ENCODE measurements around the gene TRIM47.
"Not testable (repeated sequence)": the region's sequence is repeated elsewhere in the genome, so short reads cannot be mapped to it uniquely, and the experiment has no call there.

The TRIM47 gene

GRCh38 chr17:75891022-75891604, 12.7 kb upstream of the TRIM47 start:
- DNase-seq: no peak

GRCh38 chr17:75889454-75889853, 11.1 kb upstream of the TRIM47 start:
- DNase-seq: no peak

DNA sequence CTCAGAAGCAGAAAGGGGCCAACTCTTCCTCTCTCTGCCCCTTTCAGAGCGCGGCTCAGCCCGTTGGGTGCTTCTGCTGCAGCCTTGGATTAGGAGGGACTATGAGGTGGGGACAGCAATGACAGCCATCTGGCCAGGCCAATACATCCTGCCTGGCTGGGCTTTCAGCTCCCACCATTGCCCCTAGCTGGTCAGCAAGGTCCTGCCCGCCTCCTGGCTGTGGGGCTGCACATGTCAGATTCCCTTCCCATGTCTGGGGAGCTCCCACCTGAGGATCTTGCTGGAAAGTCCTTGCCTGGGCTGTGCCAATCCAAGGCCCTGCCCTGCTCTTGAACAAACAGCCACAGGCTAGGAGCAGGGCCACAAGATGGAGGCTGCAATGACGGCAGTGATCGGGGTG, 10.1 kb upstream of the TRIM47 start:
- no peak for DNase-seq

DNA sequence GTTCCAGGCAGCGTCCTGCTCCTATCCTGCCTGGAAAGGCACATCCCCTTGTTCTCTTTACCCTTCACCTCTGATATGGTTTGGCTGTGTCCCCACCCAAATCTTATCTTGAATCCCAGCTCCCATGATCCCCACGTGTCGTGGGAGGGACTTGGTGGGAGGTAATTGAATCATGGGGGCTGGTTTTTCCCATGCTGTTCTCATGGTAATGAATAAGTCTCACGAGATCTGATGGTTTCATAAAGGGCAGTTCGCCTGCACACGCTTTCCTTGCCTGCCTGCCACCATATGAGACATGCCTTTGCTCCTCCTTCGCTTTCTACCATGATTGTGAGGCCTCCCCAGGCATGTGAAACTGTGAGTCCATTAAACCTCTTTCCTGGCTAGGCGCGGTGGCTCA, 7.5 kb upstream of the TRIM47 start:
- not testable (repeated sequence) for DNase-seq

GRCh38 chr17:75885431-75885830, 7.0 kb upstream of the TRIM47 start:
- no peak for DNase-seq

DNA sequence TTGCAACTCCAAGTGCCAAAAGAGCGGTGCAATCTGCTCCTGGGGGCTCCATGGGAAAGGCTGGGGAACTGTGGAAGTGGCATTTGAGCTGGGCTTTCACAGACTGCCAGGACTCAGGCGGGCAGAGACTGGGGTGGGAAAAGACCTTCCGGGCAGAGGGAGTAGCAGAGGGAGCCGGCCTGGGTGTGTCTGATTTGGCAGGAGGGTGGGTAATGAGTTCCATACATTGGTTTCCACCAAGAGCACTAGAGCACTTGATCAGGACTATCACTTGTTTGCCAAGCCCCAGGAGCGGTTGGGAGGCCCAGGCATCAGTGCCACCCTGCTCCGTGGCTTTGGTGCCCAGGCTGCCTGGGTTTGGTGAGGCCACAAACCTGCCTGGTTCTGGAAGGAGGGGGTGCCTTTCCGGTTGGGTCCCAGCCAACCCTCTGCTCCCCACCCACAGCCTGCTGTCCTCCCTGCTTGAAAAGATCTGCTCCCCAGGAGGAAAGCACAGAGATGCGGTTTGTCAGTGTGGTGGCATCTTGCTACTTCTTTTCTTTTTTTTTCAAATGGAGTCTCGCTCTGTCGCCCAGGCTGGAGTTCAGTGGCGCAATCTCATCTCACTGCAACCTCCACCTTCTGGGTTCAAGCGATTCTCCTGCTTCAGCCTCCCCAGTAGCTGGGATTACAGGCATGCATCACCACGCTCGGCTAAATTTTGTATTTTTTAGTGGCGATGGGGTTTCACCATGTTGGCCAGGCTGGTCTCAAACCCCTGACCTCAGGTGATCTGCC, 3.5 kb upstream of the TRIM47 start:
- DNase-seq: no peak

DNA sequence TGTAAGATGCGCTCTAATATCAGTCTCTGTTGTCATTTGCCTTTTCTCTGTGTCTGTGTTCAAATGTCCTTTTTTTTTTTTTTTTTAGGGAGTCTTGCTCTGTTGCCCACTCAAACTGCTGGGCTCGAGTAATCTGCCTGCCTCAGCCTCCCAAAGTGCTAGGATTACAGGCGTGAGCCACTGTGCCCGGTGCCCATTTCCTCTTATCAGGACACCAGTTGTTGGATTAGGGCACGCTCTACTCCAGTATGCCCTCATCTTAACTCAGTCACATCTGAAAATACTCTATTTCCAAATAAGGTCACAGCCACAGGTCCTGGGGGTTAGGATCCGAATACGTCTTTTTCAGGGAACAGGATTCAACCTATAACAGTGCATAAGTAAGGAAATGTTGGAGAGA, 1.9 kb upstream of the TRIM47 start:
- DNase-seq: no peak

GRCh38 chr17:75877752-75878173, 618 bp downstream of the TRIM47 start:
- peak in 1 of 2 experiments; percentile 52 for DNase-seq

DNA sequence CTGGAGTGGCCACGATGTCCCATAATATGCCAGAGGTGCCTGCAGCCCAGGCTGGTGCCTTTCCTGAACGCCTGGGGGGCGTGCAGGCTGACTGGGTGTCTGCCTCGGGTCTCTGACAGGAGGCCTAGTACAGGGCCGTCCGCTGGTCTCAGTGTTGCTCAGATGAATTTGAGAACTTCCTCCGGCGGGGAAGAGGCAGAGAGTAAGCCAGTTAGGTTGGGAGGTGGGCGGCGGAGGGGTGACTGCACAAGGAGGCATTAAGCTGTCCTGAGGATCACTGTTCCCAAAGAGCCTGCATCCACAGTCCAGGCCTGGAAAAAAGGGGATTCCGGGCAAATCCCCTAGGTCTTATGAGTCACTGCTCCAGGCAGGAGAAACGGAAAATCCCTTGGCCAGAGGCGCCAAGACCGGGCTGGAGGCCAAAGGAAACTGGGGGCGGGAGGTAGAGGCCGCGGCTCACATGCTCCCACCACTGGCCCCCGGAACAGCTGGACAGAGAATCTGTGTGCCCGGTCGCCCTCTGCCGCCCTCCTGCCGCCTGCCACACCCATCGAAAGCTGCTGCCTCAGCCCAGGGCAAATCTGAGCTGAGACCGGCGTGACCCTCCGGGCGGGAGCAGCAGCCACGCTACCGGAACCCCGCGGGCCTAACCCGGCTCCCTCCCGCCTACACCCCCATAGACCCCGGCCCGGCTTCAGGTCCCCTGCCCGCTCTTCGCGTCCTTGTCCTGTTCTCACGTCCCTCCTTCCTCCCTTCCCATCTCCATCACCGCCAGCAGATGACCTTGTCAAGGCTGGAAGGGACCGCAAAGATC, 1.2 kb downstream of the TRIM47 start:
- DNase-seq: peak; percentile 71 to 92

GRCh38 chr17:75876190-75876937, 2.0 kb downstream of the TRIM47 start:
- peak in 1 of 2 experiments; percentile 39 for DNase-seq

DNA sequence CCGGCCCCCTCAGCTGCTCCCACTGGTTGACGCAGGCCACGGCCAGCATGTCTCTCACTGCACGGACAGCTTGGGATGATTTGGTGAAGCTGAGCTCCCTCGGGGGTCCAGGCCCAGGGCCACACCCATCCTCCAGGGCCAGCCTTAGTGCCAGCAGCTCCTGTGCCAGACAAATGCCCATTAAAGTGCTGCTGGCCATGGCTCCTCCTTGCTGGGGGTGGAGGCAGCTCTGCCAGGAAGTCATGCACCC, 2.5 kb downstream of the TRIM47 start:
- DNase-seq: peak in 1 of 2 experiments; percentile 42

DNA sequence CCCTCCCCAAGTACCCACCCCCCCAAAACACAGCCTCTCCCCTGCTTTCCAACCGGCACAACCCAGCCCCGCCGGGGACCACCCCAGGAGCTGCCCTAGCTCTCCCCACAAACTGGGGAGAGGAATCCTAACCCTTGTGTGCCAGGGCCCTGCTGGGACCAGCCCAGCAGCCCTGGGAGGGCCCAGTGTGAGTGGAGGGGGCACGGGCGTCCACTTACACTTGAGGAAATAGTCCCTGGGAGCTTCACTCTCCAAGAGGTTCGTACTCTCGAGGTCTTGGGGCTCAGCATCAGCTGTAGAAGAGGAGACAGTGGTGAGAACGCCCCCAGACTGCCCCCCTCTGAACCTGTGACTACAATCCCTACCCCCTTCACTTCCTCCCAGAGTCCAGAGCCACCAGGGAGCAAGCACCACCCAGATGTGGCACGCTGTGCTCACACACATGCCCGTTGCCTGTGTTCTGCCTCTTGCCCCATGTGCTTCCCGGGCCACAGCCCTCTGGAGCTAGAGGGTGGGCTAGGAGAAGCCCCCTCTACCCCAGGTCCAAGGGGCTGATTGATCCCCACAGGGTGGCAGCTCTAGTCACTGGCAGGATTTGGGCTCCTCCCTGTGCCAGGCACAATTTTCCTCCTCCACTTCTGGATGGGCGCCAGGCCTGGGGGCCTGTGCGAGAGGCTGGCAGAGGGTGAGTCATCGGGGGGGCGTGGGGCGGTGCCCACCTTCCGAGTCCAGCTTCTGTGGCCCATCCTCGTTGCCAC, 3.0 kb downstream of the TRIM47 start:
- DNase-seq: peak in 1 of 2 experiments; percentile 42

- no peak for DNase-seq
These were observed 3.8 kb downstream of the TRIM47 start for GRCh38 chr17:75874323-75875181.

DNA sequence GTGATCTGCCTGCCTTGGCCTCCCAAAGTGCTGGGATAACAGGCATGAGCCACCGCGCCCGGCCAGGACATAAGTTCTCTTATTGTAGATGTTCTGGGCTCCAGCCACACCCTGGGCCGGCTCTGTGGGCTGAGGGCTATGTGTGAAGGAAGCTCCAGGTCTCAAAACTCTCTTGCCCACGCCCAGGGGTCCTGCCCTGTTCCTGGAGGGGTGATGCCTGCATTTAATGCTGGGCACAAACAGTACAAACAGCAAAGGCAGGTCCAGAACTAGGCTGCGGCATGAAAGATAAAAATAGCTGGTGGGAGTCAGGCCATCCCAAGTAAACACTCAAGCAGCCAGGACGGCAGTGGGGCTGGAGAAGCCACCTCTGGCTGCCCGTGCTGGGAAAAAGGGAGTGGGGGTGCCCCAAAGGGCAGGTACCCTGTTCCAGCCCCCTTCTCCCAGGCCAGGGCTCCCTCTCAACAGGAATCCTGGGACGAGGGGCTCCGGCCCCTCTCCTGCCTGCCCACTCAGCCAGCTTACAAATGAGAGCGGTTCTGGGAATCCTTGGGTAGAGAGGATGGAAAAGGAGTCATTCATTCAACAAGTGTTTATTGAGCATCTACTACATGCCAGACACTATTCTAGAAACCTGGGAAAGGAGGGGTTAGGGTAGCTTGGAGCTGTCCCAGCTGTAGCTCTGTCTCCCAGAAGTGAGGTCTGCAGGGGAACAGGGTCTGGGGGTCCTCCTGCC, 4.6 kb downstream of the TRIM47 start:
- DNase-seq: no peak

DNA sequence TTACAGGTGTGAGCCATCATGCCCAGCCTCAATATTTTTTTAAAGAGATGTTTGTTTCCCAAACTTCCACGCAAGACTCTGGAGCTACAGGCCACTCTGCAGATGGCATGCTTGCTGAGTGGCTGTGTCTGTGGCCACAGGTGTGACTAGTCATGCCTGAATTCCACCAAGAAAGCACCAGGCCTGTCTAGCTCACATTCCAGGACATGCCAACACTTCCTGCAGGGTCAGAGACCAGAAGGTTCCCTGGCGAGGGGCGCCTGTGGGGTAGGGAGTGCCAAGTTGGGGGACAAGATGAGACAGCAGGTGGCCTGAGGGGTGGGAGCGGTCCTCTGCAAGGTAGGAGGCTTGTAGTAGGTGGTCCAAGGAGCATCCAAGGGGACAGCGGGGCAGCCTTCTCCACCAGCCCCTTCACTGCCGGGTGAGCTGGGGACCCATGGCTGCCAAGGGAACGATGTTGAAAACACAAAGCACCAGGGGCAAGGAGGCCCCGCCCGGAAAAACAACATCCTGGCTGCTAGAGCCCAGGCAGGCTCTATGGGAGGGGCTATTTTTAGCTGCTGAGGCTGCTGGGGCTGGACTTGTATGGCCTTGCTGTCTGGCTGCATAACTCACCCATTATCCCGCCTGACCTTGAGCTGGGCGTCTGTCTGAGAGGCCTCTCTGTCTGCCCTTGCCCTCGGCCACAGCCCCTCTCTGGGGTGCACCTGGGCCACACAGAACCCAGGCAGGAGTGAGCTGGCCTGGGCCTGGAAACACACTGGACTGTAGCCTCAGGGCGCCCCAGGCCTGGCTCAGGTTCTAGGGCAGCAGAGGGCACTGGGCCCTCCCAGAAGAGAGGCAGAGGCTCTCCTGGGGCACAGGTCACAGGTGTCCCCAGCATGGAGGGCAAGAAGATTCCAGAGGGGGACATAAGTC, 5.7 kb downstream of the TRIM47 start:
- DNase-seq: peak in 1 of 2 experiments; percentile 63

DNA sequence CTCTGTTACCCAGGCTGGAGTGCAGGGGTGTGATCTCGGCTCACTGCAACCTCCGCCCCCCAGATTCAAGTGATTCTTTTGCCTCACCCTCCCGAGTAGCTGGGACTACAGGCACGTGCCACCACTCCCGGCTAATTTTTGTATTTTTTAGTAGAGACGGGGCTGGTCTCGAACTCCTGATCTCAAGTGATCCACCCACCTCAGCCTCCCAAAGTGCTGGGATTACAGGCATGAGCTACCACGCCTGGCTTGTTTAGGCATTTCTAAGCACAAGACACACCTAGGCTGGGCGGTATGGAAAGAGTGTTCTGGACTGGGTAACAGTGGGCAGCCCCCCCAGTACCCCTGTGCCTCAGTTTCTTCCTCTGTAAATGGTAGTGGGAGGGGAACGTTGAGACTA, 8.2 kb downstream of the TRIM47 start:
- not testable (repeated sequence) for DNase-seq

- no peak for DNase-seq
These were observed 8.9 kb downstream of the TRIM47 start for GRCh38 chr17:75869282-75870141.

DNA sequence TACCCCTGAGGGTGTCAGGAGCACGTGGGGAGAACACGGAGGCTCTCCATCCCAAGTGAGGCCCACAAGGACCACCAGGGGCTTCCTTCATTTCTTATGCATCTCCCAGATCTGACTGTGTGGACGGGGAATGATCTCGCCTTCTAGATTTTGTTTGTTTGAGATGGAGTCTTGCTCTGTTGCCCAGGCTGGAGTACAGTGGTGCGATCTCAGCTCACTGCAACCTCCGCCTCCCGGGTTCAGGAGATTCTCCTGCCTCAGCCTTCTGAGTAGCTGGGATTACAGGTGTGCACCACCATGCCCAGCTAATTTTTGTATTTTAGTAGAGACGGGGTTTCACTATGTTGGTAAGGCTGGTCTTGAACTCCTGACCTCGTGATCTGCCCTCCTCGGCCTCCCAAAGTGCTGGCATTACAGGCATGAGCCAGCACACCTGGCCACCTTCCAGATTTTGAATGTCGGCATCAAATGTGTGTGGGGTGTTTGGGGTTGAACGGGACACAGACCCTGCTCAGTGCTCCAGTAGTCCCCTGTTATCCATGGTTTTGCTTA, 9.6 kb downstream of the TRIM47 start:
- DNase-seq: not testable (repeated sequence)
